Fibroblast of pulmonary artery (primary cell): ENCODE results near the gene ZNF280B.
"Not testable (repeated sequence)": the region's sequence is repeated elsewhere in the genome, so short reads cannot be mapped to it uniquely, and the experiment has no call there.

Experiments used
- DNase-seq: peaks from one replicate; pipeline ENCODE4 v3.0.0-alpha.2; 2010; ENCODE audit warnings: low read depth
- H3K4me3 ChIP-seq: replicated peaks from 2 replicates; pipeline ENCODE4 v1.5.1; 2011; ENCODE audit warnings: low read depth, mild to moderate bottlenecking, control low read depth, low read length, moderate library complexity
- TF ChIP-seq, protein P1 (sequence below): IDR thresholded peaks from 2 replicates; pipeline ENCODE4 v1.5.1; 2011; ENCODE audit warnings: mild to moderate bottlenecking, control low read depth, low read length, inconsistent platforms; ENCODE audit errors: missing control alignments

ZNF280B gene

DNA sequence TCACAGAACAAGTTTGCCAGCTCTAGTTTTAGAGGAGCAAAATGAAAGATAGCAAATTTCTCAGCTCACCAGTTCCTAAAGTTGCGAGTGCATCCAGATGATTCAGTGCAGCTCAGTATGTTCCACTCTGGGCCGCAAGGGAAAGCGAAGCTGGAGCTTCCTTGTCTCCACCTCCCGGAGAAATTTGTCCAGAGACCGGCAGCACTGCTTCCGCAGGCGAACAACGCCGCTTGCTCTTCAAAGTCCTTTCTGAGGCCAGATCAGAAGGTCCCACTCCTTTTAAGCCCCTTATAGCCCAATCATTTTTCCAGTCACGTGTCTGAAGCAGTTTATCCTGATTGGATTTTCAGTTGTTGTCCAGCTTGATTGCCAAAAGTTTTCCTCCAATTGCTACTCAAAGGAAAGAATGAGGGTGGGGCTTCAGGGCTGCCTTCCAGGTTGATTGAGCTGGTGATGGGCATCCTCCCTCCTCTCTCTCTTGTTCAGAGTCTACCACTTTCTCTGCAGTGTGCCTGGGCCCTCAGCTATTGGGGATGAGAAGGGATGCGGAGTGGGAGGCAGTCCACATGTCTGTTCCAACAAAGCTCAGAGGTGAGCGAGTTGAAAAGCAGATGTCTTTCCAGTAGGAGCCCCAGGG lies 11.6 kb upstream of the ZNF280B start, which contains the start of gene ZNF280A:
TSS of gene ZNF280A (minus strand) at position 251 of the 637 bp plus-strand sequence. CDS start 4,640 bp downstream, outside the sequence.
- peak; percentile 58 for DNase-seq
- TF ChIP-seq, protein P1, sequence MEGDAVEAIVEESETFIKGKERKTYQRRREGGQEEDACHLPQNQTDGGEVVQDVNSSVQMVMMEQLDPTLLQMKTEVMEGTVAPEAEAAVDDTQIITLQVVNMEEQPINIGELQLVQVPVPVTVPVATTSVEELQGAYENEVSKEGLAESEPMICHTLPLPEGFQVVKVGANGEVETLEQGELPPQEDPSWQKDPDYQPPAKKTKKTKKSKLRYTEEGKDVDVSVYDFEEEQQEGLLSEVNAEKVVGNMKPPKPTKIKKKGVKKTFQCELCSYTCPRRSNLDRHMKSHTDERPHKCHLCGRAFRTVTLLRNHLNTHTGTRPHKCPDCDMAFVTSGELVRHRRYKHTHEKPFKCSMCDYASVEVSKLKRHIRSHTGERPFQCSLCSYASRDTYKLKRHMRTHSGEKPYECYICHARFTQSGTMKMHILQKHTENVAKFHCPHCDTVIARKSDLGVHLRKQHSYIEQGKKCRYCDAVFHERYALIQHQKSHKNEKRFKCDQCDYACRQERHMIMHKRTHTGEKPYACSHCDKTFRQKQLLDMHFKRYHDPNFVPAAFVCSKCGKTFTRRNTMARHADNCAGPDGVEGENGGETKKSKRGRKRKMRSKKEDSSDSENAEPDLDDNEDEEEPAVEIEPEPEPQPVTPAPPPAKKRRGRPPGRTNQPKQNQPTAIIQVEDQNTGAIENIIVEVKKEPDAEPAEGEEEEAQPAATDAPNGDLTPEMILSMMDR = peak; percentile 10

DNA sequence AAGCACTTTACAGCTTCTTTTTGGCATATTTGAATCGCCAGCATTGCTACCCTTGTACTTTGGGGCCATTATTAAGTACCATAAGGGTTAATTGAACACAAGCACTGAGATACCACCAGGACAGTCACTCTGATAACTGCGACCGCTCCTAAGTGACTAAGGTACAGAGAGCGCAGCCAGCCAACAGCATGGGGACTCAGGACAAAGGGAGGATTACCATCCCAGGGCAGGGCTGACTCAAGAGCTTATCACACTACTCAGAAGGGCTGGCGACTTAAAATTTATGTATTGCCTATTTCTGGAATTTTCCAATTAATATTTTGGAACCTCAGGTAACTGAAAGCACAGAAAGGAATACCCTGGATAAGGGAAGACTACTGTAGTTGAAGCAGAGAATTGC lies 11.0 kb upstream of the ZNF280B start:
- H3K4me3 ChIP-seq = peak overlapping the region; percentile 4
- no peak for DNase-seq
- TF ChIP-seq, protein P1 = no peak

More for the DNA sequence above, 11.6 kb upstream of the ZNF280B start, which contains the start of gene ZNF280A:
- peak within 1 kb of the TSS; percentile 4 for H3K4me3 ChIP-seq

DNA sequence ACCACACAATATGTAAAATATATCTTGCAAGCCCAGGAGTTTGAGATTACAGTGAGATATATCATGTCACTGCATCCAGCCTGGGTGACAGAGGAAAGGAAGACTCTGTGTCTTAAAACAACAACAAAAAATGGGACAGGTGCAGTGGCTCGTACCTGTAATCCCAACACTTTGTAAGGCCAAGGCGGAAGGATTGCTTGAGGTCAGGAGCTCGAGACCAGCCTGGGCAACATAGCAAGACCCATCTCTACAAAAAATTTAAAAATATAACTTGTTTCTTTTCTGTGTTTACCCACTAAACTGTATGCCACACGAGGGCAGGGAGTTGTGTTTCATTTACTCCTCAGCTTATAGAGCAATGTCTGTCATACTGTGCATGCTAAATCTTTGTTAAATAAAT lies 8.4 kb upstream of the ZNF280B start:
- H3K4me3 ChIP-seq = no peak overlapping the region
- TF ChIP-seq, protein P1 = no peak
- no peak for DNase-seq

DNA sequence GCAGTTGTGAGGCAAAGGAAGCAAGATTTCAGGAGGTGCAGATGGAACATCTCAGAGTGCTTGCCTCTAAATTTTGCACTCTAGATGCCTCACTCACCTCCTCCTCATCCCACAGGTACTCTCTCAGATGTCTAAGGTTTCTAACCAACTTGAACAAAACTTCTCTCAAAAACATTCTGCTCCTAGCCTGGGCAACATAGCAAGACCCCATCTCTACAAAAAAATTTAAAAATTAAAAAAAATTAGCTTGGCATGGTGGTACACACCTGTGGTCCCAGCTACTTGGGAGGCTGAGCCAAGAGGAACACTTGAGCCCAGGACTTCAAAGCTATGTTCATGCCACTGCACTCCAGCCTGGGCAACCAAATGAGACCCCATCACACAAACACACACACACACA lies 7.3 kb upstream of the ZNF280B start:
- no peak overlapping the region for H3K4me3 ChIP-seq
- no peak for DNase-seq
- TF ChIP-seq, protein P1 = no peak

DNA sequence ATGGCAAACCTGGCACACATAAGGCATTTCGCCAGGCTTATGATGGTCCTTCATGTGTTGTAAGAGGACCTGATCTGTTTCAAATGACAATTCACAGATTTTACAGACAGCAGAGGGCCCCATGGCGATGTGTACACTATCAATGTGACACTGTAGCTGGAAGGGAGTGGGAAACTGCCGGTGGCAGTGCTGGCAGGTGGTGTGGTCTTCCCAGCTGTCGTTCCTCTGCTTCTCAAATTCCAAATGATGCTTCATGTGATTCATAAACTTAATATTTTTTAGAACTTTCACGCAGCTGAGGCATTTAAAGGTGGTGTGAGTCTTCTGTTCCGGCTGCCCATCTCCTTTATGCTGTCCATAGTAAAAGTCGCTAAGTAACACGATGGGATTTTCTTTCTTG lies 5.9 kb upstream of the ZNF280B start:
- H3K4me3 ChIP-seq, DNase-seq: not testable (repeated sequence)

DNA sequence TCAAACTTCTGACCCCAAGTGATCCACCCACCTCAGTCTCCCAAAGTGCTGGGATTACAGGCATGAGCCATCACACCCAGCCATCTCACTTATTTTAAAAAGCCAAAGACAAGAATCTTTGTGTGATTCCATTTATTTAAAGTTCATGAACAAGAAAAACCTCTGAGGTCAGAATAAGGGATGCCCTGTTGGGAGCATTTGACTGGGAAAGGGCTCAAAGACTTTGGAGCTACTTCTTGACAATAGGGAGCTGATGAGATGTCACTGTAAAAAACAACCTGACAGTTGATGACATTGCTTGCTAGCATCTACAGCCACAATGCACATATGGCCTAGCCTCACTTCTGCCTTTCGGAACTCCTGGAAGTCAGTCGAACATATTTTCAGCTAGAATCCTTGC lies 5.1 kb upstream of the ZNF280B start:
- DNase-seq = no peak
- H3K4me3 ChIP-seq = no peak overlapping the region
- TF ChIP-seq, protein P1 = no peak

DNA sequence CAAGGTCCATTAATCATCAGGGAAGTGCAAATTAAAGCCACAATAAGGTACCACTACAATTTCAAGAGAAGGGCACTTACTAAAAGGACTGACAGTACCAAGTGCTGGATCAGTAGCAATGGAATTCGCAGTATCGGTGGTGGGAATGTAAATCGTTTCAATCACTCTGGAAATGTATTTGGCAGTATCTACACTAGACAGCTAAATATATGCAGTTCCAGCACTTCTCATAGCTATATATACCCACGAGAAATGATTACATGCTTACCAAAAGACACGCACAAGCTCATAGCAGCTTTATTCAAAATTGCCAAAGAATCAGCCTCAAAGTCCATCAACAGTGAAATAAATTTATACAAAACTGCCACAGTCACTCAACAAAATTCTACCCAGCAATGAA lies 4.4 kb upstream of the ZNF280B start:
- DNase-seq = no peak
- TF ChIP-seq, protein P1 = no peak
- H3K4me3 ChIP-seq = no peak overlapping the region

DNA sequence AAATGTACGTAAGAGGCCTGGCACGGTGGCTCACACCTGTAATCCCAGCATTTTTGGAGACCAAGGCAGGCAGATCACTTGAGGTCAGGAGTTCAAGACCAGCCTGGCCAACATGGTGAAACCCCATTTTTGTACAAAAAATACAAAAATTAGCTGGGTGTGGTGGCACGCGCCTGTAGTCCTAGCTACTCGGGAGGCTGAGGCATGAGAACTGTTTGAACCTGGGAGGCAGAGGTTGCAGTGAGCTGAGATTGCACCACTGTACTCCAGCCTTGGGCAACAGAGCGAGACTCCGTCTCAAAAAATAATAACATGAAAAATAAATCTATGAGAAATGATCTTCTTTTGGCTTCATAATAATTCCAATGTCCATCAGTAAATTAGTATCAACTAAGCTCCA lies 2.3 kb upstream of the ZNF280B start:
- not testable (repeated sequence) for DNase-seq, H3K4me3 ChIP-seq

DNA sequence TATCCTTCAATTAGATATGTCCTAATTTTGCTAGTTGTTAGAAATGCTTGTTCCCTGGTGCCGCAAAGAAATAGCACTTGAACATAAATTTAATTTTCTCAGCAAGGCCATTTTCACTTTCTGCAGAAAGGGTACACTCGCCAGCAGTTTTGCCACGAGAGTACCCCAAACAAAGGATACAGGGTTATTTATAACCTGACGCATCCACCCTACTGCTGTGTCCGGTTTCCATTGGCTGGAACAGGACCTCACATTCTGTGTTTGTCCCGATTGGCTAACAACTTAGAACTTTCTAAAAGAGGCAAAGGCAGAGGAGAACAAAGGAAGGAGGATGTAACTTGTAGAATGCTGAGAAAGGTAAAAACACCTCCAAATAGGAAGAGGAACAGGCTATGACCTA lies 1.4 kb upstream of the ZNF280B start:
- not testable (repeated sequence) for H3K4me3 ChIP-seq, DNase-seq
